H1 (cell line): ENCODE results near the gene ENTPD1. TPM values are rescaled to one million over a fixed set of nuclear protein-coding genes. Genes with fewer than 3 reads are reported as not detected.

Experiments used
- CBX8 ChIP-seq: fragments of 300-800, 300-1000 bp; sonication (generic); IDR thresholded peaks from 2 replicates; pipeline ENCODE4 v1.7.1; 2016; ENCODE audit warnings: low read depth, low read length, borderline replicate concordance
- CHD2 ChIP-seq: IDR thresholded peaks from 2 replicates; pipeline ENCODE4 v1.6.1; 2012; ENCODE audit warnings: low read length, improper control_type of control experiment
- CREB1 ChIP-seq: IDR thresholded peaks from 2 replicates; pipeline ENCODE4 v1.6.1; 2012; ENCODE audit warnings: inconsistent platforms
- CTCF ChIP-seq, 3 experiments: IDR thresholded peaks; 1 replicate in 2 of 3; 2 replicates in 1 of 3; pipeline versions ENCODE4 v1.5.1 to v1.6.1; 2011; ENCODE audit warnings: low read length in 3 of 3, mild to moderate bottlenecking in 3 of 3, inconsistent platforms in 2 of 3, low read depth in 1 of 3, moderate library complexity in 1 of 3; ENCODE audit not compliant: insufficient read depth in 1 of 3; ENCODE audit errors: control extremely low read depth in 1 of 3
- EP300 ChIP-seq, 2 experiments: IDR thresholded peaks; 1 replicate in 1 of 2; 2 replicates in 1 of 2; pipeline ENCODE4 v1.6.1; 2011 to 2012; ENCODE audit warnings: low read depth in 2 of 2, low read length in 2 of 2, mild to moderate bottlenecking in 2 of 2, borderline replicate concordance in 1 of 2, inconsistent platforms in 1 of 2, moderate library complexity in 1 of 2
- GTF2F1 ChIP-seq: IDR thresholded peaks from 2 replicates; pipeline ENCODE4 v1.6.1; 2012; ENCODE audit warnings: low read depth, low read length, improper control_type of control experiment, borderline replicate concordance
- HDAC2 ChIP-seq, 2 experiments: fragments of 300-600 bp in 1 of 2; sonication (generic) in 1 of 2; IDR thresholded peaks; 2 replicates each; pipeline ENCODE4 v1.6.1; 2011 to 2012; ENCODE audit warnings: low read depth in 2 of 2, low read length in 2 of 2, mild to moderate bottlenecking in 2 of 2, moderate library complexity in 2 of 2, borderline replicate concordance in 1 of 2, inconsistent platforms in 1 of 2
- HDAC6 ChIP-seq: IDR thresholded peaks from one replicate; pipeline ENCODE4 v1.7.1; 2012; ENCODE audit warnings: low read depth, mild to moderate bottlenecking, inconsistent platforms, low read length, moderate library complexity
- JUND ChIP-seq: IDR thresholded peaks from 2 replicates; pipeline ENCODE4 v1.6.1; 2011; ENCODE audit warnings: mild to moderate bottlenecking, improper control_type of control experiment, low read length
- KDM1A ChIP-seq: fragments of 200-600, 300-600 bp; sonication (generic); IDR thresholded peaks from 2 replicates; pipeline ENCODE4 v1.7.1; 2016; ENCODE audit warnings: mild to moderate bottlenecking, low read length, borderline replicate concordance
- MAFK ChIP-seq: IDR thresholded peaks from 2 replicates; pipeline ENCODE4 v1.6.1; 2012; ENCODE audit warnings: low read depth, mild to moderate bottlenecking, improper control_type of control experiment, low read length
- NRF1 ChIP-seq: IDR thresholded peaks from 2 replicates; pipeline ENCODE4 v1.6.1; 2011; ENCODE audit warnings: mild to moderate bottlenecking, low read depth, low read length, improper control_type of control experiment
- RAD21 ChIP-seq, 2 experiments: IDR thresholded peaks in 1 of 2; conservative IDR thresholded peaks in 1 of 2; 2 replicates each; pipeline ENCODE4 v1.6.1; 2011; ENCODE audit warnings: low read depth in 2 of 2, low read length in 2 of 2, improper control_type of control experiment in 1 of 2, inconsistent platforms in 1 of 2, mild to moderate bottlenecking in 1 of 2, moderate library complexity in 1 of 2
- RBBP5 ChIP-seq: IDR thresholded peaks from 2 replicates; pipeline ENCODE4 v1.7.1; 2012; ENCODE audit warnings: low read depth, mild to moderate bottlenecking, inconsistent platforms, low read length, moderate library complexity, borderline replicate concordance
- SP1 ChIP-seq: IDR thresholded peaks from 2 replicates; pipeline ENCODE4 v1.6.1; 2011; ENCODE audit warnings: low read depth, low read length
- SP2 ChIP-seq: IDR thresholded peaks from 2 replicates; pipeline ENCODE4 v1.6.1; 2012; ENCODE audit warnings: mild to moderate bottlenecking, low read length, inconsistent platforms
- SRF ChIP-seq: IDR thresholded peaks from 2 replicates; pipeline ENCODE4 v1.6.1; 2011; ENCODE audit warnings: mild to moderate bottlenecking, low read depth, low read length, moderate library complexity
- TAF1 ChIP-seq: IDR thresholded peaks from 2 replicates; pipeline ENCODE4 v1.6.1; 2011; ENCODE audit warnings: mild to moderate bottlenecking, low read depth, low read length
- TBP ChIP-seq: IDR thresholded peaks from 2 replicates; pipeline ENCODE4 v1.6.1; 2011; ENCODE audit warnings: low read depth, low read length, improper control_type of control experiment
- TEAD4 ChIP-seq: IDR thresholded peaks from 2 replicates; pipeline ENCODE4 v1.6.1; 2012; ENCODE audit warnings: low read depth, low read length, inconsistent platforms, mixed read lengths
- ZNF274 ChIP-seq: IDR thresholded peaks from 2 replicates; pipeline ENCODE4 v1.7.0; 2012; ENCODE audit warnings: low read length, borderline replicate concordance; ENCODE audit errors: extremely low read depth
- polyA plus RNA-seq, 7 experiments: library from polyadenylated mRNA; depleted of rRNA in 3 of 7; stranded (reverse) in 5 of 7; unstranded in 2 of 7; fragments of >200 nt in 5 of 7; fragments of 200-250 nt in 2 of 7; gene quantifications; 1 replicate in 5 of 7; 2 replicates in 1 of 7; 4 replicates in 1 of 7; pipeline versions ENCODE4 v1.2.1 to v1.2.3, GENCODE V29; 2011 to 2013; ENCODE audit warnings: missing spikeins in 2 of 7, mixed read lengths in 2 of 7
- total RNA-seq: library from RNA; stranded (reverse); fragmentation: NEBNext Ultra II Directional; extraction: Animal tissue kit (Norgen Biotek cat#: 25700); gene quantifications from 2 replicates; pipeline ENCODE4 v1.2.1, GENCODE V29; 2021

The ENTPD1 gene
- total and polyA plus RNA-seq, 2 of the 8 experiments (the other 6 are each of a cell fraction or from before 2014, with no cell fraction given): 2.2 to 2.5 TPM

GRCh38 chr10:95907456-95908253, 151.7 kb downstream of the ENTPD1 start, which contains the start of gene CC2D2B (continued):
- TF ChIP-seq RBBP5: peak; percentile 67; the same call in 1 of the 2 replicates
- TF ChIP-seq SP1: no peak
- TF ChIP-seq CREB1: no peak
- peak; percentile 51; the same call in 1 of the 2 replicates for TF ChIP-seq TBP
- TF ChIP-seq HDAC6: no peak
- no peak for TF ChIP-seq SRF
- peak; percentile 65; the same call in 1 of the 2 replicates for TF ChIP-seq KDM1A
- TF ChIP-seq GTF2F1: no peak
- peak; percentile 71 for TF ChIP-seq NRF1
- no peak for TF ChIP-seq MAFK
- no peak for TF ChIP-seq JUND
- TF ChIP-seq HDAC2 (IDR thresholded peaks at IDR 0.05; ENCODE audit: borderline replicate concordance in 1 of 2, low read depth in 2 of 2, low read length in 2 of 2): peak in 1 of 2 experiments; percentile 95; a peak in 2 of 4 replicates
- TF ChIP-seq RAD21 (IDR thresholded peaks at IDR 0.05 in 1 of 2, conservative IDR thresholded peaks at IDR 0.05 in 1 of 2; ENCODE audit: low read depth in 2 of 2, low read length in 2 of 2): no peak
- no peak for TF ChIP-seq SP2
- TF ChIP-seq CHD2: no peak
- no peak for TF ChIP-seq CBX8
- peak; percentile 32; the same call in 1 of the 2 replicates for TF ChIP-seq TEAD4
- no peak for TF ChIP-seq ZNF274
- no peak for TF ChIP-seq CTCF (IDR thresholded peaks at IDR 0.05; ENCODE audit: control extremely low read depth in 1 of 3, insufficient read depth in 1 of 3, low read depth in 1 of 3, low read length in 3 of 3)
- TF ChIP-seq TAF1: peak; percentile 49; the same call in 1 of the 2 replicates
- TF ChIP-seq EP300 (IDR thresholded peaks at IDR 0.05; ENCODE audit: borderline replicate concordance in 1 of 2, low read depth in 2 of 2, low read length in 2 of 2): no peak
